GM19023 (cell line): ENCODE results near the gene GHRL.
"Not testable (repeated sequence)": the region's sequence is repeated elsewhere in the genome, so short reads cannot be mapped to it uniquely, and the experiment has no call there.

Source experiments
- ATAC-seq: cut with Tn5 transposase; IDR thresholded peaks from one replicate; pipeline ENCODE4 v1.9.1; 2021; ENCODE audit warnings: mild to moderate bottlenecking, moderate library complexity; ENCODE audit not compliant: unreplicated experiment

The GHRL gene

DNA sequence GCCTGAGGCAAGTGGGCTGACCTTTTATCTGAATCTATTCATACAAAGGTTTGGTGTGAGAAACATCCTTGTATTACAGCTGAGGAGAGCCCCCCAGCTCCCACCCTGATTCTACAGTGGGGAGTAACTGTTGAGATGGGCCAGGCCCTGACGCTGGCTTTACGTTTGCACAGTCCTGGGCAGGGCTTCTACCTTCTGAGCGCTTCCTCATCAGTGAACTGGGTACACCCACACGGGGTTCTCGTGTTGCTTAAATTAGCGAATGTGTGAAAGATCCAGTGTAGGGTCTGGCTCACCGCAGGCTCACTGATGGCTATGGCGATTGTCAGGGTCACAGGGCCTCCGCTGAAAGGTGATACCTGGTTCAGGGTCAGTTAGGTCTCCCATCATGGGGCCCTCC is 7.3 kb upstream of the GHRL start:
- no peak for ATAC-seq

DNA sequence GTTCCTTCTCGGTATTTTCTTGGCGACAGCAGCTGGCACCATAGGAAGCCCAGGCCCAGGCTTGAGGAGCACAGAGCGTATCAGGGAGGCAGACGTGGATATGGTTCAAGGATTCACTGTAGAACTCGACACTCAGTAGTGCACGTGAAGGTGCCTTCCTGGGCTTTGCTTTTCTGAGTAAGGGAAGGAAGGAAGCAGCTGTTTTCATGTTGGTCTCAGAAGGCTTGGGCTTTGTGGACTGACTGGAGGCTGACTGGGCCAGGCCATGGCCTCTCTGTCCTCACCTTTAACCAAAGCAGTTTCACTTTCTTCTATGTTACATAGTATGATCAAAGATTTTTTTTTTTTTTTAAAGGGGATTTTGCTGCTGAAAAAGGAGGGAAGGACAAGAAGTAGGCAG is 6.9 kb upstream of the GHRL start:
- ATAC-seq = peak; percentile 65

DNA sequence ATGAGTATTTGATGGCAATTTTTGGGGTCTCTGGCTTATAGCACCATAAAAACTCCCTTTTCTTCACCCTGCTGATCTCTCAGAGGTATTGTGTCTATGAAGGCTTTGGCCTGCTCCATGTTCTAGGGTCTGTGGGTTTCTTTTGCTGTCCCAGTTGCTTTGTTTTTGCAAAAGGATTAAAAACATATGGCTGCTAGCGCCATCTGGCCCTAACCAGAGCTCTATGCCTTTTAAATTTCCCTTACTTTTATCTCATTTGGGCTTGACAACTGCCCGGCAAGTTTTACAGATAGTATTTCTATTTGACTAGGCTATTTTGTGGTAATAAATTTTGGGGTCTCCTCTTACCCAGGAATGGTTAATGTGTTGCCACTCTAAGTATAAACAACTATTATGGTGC is 6.4 kb upstream of the GHRL start:
- ATAC-seq = no peak

DNA sequence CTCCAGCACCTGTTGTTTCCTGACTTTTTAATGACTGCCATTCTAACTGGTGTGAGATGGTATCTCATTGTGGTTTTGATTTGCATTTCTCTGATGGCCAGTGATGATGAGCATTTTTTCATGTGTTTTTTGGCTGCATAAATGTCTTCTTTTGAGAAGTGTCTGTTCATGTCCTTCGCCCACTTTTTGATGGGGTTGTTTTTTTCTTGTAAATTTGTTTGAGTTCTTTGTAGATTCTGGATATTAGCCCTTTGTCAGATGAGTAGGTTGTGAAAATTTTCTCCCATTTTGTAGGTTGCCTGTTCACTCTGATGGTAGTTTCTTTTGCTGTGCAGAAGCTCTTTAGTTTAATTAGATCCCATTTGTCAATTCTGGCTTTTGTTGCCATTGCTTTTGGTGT is 5.3 kb upstream of the GHRL start:
- not testable (repeated sequence) for ATAC-seq

DNA sequence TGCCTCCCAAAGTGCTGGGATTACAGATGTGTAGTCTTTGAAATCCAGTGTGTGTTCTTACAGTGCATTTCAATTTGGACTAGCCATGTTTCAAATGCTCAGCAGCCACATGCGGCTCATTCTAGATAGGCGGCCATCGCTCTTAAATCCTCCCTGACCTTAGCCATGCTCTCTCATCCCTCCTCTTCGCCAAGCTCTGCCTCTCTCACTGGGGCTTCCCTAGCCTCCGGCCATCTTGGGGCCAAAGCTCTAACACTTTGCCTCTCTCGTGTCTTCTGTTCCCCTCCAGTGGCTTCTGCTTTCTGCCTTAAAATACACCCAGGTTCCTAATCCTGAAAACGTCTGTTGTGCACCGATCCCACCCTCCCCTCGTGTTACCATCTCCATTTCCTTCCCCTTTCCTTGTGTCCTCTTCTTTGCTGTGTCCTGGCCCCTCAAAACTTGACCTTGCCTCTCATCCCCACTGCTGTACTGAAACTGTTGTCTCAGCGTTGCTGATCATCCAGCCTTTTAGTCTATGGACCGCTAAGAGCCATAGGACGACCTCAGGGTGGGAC is 1.4 kb upstream of the GHRL start:
- ATAC-seq = no peak

DNA sequence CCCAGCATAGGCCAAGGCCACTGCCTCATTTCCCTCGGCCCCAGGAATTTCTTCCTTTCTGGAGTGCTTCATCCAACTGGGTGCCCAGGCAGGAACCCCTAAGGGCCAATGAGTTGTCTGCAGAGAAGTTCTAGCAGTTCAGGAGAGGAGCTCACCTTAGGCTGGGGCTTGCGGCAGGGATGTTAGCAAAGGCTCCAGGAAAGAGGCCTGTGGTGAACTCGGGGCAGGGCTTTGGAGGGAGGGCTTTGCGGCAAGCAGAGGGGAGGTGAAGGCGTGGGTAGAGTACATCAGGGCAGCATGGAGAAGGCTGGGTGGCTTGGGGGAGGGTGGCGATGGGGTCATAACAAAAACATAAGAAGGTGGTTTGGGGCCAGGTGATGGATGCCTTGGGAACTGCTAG is 1.1 kb downstream of the GHRL start:
- no peak for ATAC-seq

DNA sequence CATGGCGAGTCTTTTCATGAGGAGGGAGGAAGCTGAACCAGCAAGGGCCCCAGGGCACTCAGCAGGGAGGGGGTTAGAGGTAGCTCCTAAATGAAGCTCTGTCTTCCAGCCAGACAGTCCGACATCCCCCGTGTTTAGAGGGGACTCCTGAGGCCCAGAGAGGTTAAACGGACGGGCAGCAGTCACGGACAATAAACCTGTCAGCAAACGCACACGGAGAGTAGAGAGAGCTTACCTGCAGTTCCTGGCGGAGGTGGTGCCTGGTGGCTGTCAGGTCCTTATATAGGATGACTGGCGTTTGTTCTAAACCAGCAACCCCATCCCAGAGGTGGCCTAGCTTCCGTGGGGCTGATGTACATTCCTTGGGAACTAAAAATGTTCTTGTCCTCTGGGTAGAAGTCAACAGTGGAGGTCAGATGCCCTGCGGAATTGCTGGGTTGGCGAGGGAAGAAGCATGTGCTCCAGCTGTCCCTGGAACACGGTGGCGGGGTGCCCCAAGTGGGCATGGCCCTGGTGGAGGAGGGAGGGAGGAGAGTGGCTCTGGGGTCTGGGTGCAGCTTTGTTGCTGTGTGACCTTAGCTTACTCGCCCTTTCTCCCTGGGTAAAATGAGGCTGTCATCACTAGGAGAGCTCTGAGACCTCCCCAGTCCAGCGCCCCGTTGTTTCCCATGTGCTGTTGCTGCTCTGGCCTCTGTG is 2.1 kb downstream of the GHRL start:
- no peak for ATAC-seq

DNA sequence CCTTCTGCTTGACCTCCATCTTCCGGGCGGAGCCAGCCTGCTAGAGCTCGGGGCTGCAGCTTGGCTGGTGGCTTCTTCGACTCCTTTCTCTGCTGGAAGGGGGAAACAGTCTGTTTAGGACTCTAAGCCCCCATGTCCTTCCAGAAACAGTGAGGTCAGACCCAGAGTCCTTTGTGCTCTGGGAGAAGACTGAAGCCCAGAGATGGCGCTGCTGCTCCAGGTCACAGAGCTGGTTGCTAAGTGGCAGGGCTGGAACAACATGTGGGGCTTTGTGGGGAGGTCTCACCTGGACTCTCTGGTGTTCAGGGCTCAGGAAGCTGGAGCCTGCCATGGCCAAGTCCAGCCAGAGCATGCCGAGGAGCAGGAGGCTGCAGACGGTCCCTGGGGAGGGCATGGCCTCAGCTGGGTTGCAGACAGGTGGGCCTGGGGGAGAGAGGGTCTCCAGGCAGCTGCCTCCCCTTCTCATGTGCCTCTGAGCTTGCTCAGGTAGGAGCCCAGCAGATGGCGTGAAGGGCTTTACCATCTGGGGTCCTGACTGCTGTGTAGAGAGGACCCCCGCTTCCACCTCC is 2.9 kb downstream of the GHRL start:
- ATAC-seq = no peak

DNA sequence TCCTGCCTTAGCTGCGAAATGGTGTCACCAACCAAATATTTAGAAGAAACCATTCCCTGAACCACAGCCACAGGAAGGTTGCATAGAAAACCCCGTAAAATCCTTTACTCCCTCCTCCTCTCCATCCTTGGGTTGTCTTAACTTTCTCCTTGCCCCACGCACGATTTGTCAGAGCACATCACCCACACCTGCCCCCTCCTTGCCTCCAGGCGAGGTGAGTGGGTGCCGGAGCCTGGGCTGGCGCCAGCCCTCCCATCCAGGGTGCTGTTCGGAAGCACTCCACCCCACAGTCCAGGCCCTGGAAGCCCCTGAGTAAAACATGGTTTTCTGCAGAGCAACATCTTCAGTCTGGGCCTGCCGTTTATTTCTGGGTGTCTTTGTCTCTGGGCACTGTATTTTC is 3.7 kb downstream of the GHRL start:
- no peak for ATAC-seq

DNA sequence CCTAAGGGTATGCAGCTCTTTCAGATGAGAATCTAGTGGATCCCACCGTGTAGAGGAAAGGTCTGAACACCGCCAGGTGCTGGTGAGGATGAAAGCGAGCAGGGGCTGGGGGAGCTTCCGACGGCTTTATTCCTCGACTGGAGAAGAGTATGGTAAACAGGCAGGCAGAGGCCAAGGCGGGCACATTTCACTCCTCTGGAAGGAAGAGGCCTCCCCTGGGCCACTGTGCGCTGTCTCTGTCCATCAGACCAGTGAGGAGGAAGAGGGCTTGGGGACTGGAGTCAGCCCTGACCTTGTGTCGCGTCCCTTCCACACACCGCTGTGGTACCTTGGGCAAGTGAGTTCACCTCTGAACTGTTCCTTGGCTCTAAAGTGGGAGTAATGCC is 4.2 kb downstream of the GHRL start:
- no peak for ATAC-seq

DNA sequence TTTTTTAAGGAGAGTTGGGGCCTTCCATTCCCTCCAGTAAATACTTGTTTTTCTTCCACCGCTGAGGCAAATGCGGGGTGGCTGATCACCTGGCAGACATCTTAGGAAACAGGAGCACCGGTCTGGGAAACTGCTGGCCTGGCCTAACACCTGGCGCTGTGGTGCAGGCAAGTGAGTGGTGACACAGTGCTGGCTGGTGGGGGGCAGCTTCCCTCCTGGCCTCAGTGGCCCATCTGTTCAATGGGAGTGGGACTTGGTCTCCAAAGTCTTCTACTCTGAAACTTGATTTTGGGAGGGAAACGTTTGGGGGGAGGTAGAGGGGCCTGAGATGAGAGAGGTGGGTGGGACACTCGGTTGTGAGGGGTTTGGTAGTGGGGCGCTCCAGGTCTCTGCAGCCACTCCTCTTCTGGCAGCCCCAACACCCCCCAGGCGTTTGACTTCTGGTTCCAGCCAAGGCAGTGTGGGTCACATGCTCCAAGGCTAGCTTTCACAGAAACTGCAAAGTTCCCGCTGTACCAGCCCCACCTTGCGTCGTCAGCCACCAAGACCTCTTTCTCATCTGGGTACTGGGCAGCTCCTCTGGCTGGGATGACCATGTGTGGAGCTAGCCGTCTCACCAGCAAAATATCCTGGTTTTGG is 4.7 kb downstream of the GHRL start:
- no peak for ATAC-seq

DNA sequence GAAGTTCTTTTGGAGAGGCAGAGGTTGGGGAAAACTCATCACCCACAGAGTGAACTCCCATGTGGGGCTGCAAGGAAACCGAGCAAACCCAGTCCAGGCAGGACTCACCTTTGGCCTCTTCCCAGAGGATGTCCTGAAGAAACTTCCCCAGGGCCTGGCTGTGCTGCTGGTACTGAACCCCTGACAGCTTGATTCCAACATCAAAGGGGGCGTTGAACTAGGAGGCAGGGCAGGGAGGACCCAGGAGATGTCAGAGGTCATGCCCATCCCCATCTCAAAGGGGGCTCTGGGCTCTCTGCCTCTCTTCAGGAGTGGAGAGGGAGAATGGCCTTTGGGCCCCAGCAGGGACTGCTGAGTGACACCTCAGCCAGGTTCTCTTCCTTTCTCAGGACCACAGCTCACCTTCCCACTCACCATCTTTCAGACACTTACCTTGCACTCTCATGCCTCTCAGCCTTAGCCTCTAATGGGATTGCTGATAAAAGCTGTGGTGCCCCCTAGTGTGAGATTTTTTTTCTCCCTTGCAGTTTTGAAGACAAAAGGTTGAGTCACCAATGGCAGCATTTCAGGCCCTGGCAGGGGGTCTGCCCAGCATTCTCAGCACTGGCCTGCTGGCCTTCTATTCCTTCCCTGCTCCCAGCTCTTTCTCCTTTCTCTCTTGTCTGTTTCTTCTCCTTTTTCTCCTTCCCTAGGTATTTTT is 6.0 kb downstream of the GHRL start:
- ATAC-seq = no peak

DNA sequence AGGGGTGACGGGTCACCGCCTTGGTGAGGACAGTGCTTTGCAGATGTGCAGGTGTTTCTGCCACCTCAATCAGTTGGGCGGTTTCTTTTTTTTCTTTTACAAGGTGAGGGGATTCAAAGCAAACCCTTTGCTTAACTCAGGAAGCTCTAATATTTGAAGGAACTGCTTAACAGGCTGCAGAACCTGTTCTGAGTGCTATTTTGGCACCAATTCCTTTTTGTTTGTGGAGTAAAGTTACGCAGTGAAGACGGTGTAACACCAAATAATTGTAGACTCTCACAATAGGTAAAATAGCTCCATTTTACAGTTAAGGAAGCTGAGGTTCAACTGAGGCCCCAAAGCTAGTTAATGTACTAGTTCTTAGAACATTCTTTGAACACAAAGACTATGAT is 6.6 kb downstream of the GHRL start:
- no peak for ATAC-seq

DNA sequence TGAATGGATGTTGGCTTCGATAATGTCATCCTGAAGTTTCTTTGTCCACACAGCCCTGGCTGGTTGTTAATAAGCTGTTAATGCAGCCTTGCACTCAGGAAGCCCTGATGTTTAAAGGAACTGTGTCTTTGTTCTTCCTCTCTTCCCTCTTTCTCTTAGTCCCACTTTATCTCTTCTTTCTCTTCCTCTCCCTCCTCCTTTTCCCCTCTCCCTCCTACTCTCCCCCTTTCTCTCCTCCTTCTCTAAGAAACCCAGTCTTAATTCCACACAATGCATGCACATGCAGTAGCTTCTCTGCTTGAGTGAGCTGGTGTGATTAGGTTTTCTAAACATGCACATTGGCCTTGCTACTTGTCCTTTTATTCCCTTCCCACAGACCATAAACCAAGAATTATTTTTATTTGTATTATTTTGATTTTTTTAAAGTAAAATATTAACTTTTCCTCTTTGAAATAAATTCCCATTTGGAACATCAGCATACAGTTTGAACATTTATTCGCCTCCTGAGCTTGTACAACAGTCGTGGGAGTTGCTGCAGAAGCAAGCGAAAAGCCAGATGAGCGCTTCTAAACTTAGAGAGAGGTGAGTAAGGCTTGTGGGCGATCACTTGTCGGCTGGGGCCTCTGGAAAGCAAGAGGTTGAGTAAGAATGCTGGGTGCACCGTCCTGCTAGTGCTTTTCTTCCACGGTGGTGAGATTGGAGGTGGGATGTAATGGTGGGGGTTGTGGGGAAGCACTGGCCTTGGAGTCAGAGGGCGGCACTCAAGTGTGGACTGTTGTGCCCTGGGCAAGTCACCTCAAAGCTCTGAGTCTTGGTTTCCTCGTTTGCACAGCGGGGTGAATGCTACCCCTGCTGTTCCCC is 7.2 kb downstream of the GHRL start:
- no peak for ATAC-seq

DNA sequence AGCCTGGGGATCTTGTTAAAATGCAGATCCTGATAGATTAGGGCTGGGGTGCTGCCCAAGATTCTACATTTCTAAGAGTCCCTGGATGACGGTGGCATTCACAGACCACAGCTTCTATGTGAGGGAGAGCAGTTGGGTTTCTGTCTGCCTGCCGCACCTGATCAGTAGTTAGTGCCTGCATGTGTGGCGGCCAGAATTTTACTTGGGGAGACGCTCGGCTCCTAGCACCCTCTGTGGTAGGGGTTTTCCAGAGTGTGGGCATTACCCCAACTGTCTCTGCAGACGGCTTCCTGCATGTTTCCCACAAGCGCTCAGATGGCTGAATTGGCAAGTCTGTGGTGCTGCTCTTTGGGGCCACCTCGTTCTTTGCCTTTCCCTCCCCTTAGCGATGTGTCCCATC is 8.3 kb downstream of the GHRL start:
- ATAC-seq = no peak

DNA sequence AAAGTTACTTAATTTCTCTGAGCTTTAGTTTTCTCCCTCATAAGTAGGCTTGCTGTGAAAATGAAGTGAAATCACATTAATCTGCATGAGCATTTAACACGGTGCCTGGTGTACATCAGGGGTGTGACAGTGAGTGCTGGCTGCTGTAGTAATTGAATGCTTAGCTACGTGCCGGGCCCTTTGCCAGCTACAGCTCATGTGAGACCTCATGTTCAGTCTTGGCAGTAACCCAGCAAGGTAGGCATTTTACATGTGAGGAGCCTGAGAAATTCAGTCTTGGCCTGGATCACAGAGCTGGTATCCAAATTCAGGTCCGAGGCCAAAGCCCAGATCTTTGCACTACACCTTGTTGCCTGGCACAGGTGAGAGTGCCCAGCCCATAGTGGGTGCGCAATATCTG is 9.1 kb downstream of the GHRL start:
- no peak for ATAC-seq

DNA sequence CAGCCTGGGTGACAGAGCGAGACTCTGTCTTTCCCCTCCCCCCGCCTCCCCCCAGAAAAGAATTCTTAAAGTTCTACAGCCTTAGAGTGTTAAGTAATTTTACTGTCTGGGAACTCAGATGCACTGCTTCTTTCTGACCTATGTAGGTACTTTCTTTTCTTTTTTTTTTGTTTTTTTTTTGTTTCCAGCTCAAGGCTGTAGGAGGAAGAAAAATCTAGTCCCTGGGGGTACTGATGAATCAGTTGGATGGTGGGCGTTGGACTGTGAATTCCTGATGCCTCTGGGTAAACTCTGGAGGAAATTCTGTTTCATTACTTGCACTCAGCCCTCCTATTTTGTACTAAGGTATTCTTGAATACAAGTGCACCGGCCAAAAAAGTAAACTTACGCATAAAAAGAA is 10.8 kb downstream of the GHRL start:
- no peak for ATAC-seq

DNA sequence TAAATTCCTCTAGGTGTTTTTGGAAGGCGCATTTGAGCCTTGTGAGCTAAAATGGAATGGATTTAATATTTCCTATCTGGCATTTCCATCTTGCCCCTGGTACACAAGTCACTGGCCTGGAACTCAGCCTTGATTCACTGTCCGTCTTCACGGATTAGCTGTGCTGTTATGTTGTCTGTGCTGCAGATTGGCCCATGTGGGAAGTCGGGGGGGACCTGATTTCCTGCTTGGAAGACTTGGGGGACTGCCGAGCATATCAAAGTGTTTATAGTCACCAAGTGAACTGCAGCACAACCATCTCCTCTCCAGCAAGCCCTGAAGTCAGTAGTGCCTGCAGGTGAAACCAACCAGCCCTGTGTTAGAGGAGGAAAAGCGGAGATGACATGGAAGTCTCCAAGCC is 12.2 kb downstream of the GHRL start:
- no peak for ATAC-seq

DNA sequence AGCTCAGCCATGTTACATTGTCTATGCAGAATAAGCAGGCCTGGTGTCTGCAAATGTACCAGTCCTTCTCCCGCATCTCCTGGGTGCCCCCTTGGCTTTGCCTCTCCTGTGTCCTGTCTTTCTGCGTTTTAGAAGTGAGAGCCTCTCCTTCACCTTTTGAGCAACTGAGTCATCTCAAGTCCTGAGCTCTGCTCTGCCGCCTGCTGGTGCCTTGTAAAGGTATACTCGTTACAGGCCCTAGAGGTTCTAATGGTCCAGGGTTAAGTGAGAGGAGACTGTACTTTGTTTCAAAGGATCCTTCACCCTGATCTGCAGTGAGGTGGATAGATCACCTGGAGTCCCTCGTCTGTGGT is 12.6 kb downstream of the GHRL start:
- ATAC-seq = no peak

DNA sequence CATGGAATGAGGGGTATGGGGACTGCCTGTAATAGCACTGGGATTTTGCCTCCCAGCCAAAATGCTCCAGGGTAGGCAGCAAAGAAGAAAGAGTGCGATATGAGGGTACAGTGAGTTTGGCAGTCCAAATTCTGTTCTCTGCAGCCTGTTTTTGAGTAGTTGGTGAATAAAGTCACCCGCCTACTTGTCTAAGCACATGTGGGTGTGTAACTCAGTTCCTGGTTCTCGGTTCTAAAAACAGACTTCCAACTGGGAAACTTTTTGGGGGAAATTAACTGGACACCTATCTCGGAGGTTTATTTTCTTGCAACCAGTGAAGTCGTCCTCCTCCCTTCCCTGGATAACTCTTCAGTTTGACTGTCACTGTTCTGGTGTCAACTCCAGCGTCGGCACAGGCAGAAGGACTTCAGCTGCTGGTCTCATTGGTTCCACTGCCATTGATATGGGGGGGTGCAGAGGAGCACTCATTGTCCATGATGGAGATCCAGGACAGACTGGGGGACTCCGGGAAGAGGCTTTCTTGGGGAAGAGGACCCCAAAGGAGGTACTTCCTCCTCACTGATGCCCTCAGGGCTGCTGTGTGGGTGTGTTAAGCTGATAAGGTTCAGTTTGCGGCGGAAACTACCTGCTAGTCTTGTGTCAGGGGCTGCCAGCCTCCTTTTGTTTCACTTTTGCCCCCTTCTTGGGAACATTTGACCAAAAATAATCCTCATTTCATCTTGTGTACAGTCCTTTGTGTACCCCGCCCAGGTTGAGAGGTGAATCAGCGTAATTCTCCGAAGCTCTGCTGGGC is 13.2 kb downstream of the GHRL start:
- no peak for ATAC-seq
